B cell (primary cell): ENCODE measurements around the gene CTRB1. TPM values are rescaled to one million over a fixed set of nuclear protein-coding genes. Genes with fewer than 3 reads are reported as not detected.
"Not testable (repeated sequence)": the region's sequence is repeated elsewhere in the genome, so short reads cannot be mapped to it uniquely, and the experiment has no call there.

ENCODE experiments used
- ATAC-seq: fragments of 200-7000 bp; cut with Tn5 transposase; one replicate; pipeline ENCODE4 v1.10.0; 2021; ENCODE audit warnings: low read depth, mild to moderate bottlenecking, moderate number of reproducible peaks, moderate library complexity
- CTCF ChIA-PET: fragments of 350-600 bp; sonication (Branson Sonifier 250); formaldehyde crosslinking; loops from one replicate; lab custom pipeline; 2021; ENCODE audit warnings: antibody characterized with exemption, inconsistent platforms; lab: Charles Lee
- POLR2A ChIA-PET: fragments of 350-600 bp; sonication (Branson Sonifier 250); formaldehyde crosslinking; loops from one replicate; lab custom pipeline; 2021; ENCODE audit warnings: antibody characterized with exemption; lab: Charles Lee
- DNase-seq: peaks from one replicate; pipeline ENCODE4 v3.0.0; 2013
- H2AFZ ChIP-seq: 2 replicates; pipeline ENCODE4 v1.6.1; 2012; ENCODE audit warnings: mild to moderate bottlenecking, low read depth, low read length; ENCODE audit not compliant: insufficient read depth, poor library complexity, severe bottlenecking
- H3K27ac ChIP-seq, 2 donors: 1 replicate in 1 of 2; 2 replicates in 1 of 2; pipeline ENCODE4 v1.5.1; 2012 to 2013; ENCODE audit warnings: low read length in 2 of 2, mild to moderate bottlenecking in 2 of 2, moderate library complexity in 1 of 2
- H3K27me3 ChIP-seq, 4 experiments: fragments of 200-600 bp in 1 of 4; sonication (generic) in 1 of 4; replicated peaks in 1 of 4; 1 replicate in 2 of 4; 2 replicates in 2 of 4; pipeline versions ENCODE4 v1.6.1 to v1.7.0; 2013 to 2016; ENCODE audit warnings: low read length in 3 of 4, mild to moderate bottlenecking in 2 of 4, mixed read lengths in 1 of 4, moderate library complexity in 1 of 4; ENCODE audit not compliant: insufficient read depth in 4 of 4, control insufficient read depth in 3 of 4; ENCODE audit errors: control extremely low read depth in 1 of 4
- H3K36me3 ChIP-seq, 2 experiments: replicated peaks in 1 of 2; 1 replicate in 1 of 2; 2 replicates in 1 of 2; pipeline versions ENCODE4 v1.6.1 to v1.7.1; 2013; ENCODE audit warnings: low read length in 1 of 2; ENCODE audit not compliant: insufficient read depth in 2 of 2, control insufficient read depth in 1 of 2; ENCODE audit errors: control extremely low read depth in 1 of 2, extremely low read depth in 1 of 2
- H3K4me1 ChIP-seq, 2 donors: fragments of 200-600 bp in 1 of 2; sonication (generic) in 1 of 2; 1 replicate in 1 of 2; 2 replicates in 1 of 2; pipeline versions ENCODE4 v1.5.1 to v1.6.1; 2013 to 2017; ENCODE audit warnings: low read length in 2 of 2; ENCODE audit not compliant: control insufficient read depth in 2 of 2, insufficient read depth in 2 of 2
- H3K4me2 ChIP-seq: replicated peaks from 2 replicates; pipeline ENCODE3; 2012; ENCODE audit warnings: mild to moderate bottlenecking, low read depth, low read length; ENCODE audit not compliant: poor library complexity, severe bottlenecking
- H3K4me3 ChIP-seq, 5 experiments: fragments of 200-600 bp in 1 of 5; sonication (generic) in 1 of 5; 1 replicate in 3 of 5; 2 replicates in 2 of 5; pipeline versions ENCODE4 v1.5.1 to v1.7.0; 2011 to 2016; ENCODE audit warnings: low read length in 4 of 5, mild to moderate bottlenecking in 4 of 5, low read depth in 2 of 5, control low read depth in 1 of 5, moderate library complexity in 1 of 5; ENCODE audit not compliant: insufficient read depth in 1 of 5; ENCODE audit errors: control extremely low read depth in 1 of 5, extremely low read depth in 1 of 5
- H3K79me2 ChIP-seq: fragments of 200-600 bp; sonication (generic); one replicate; pipeline ENCODE4 v1.6.0; 2016; ENCODE audit warnings: low read length; ENCODE audit not compliant: control insufficient read depth, insufficient read depth
- H3K9ac ChIP-seq: fragments of 200-600 bp; sonication (generic); 2 replicates; pipeline ENCODE4 v1.6.1; 2017; ENCODE audit warnings: mild to moderate bottlenecking, low read length, moderate library complexity
- H3K9me3 ChIP-seq, 3 donors: one replicate each; pipeline versions ENCODE4 v1.6.1 to v1.7.1; 2013; ENCODE audit warnings: low read length in 2 of 3; ENCODE audit not compliant: control insufficient read depth in 2 of 3, insufficient read depth in 1 of 3; ENCODE audit errors: control extremely low read depth in 1 of 3
- H4K20me1 ChIP-seq: 2 replicates; pipeline ENCODE4 v1.6.0; 2012; ENCODE audit warnings: mild to moderate bottlenecking, low read length; ENCODE audit not compliant: insufficient read depth, control insufficient read depth, poor library complexity, severe bottlenecking
- H3K27ac Mint-ChIP-seq: one replicate; pipeline ENCODE4 v1.8.0; 2021; ENCODE audit warnings: mixed read lengths
- H3K27me3 Mint-ChIP-seq: one replicate; pipeline ENCODE4 v1.8.0; 2021; ENCODE audit warnings: mixed read lengths
- H3K4me1 Mint-ChIP-seq: one replicate; pipeline ENCODE4 v1.8.0; 2021; ENCODE audit warnings: mixed read lengths
- H3K4me3 Mint-ChIP-seq: one replicate; pipeline ENCODE4 v1.8.0; 2021; ENCODE audit warnings: mixed read lengths
- H3K9me3 Mint-ChIP-seq: one replicate; pipeline ENCODE4 v1.8.0; 2022; ENCODE audit warnings: mixed read lengths; ENCODE audit not compliant: insufficient read depth
- EZH2 ChIP-seq: IDR thresholded peaks from 2 replicates; pipeline ENCODE4 v1.6.1; 2012; ENCODE audit warnings: borderline replicate concordance, low read depth, mild to moderate bottlenecking, moderate library complexity, low read length; ENCODE audit not compliant: insufficient read depth, poor library complexity, severe bottlenecking
- WGBS: methylation state at CpG from one replicate; pipeline ENCODE4 v1.1.5; 2013; ENCODE audit warnings: missing lambda C conversion rate; ENCODE audit not compliant: insufficient coverage; 5-methylcytosine and 5-hydroxymethylcytosine counted together
- intact Hi-C: fragments of 100-400 bp; cut with micrococcal nuclease; formaldehyde crosslinking; loops from one replicate; pipeline ENCODE4 v1.10.0; 2022
- polyA plus RNA-seq: library from polyadenylated mRNA; depleted of rRNA; stranded (reverse); fragments of >200 nt; gene quantifications from 2 replicates; pipeline ENCODE4 v1.2.3, GENCODE V29; 2012
- total RNA-seq, 2 donors: library from RNA; stranded (reverse); fragments of 120-200 nt in 1 of 2; gene quantifications; 1 replicate in 1 of 2; 2 replicates in 1 of 2; pipeline versions ENCODE4 v1.2.3 to v1.2.4, GENCODE V29; 2013 to 2022
- TF ChIP-seq, protein P1 (sequence below): fragments of 200-600 bp; IDR thresholded peaks from one replicate; pipeline ENCODE4 v1.8.0; 2022; ENCODE audit warnings: antibody characterized with exemption, mild to moderate bottlenecking

The CTRB1 gene
- total and polyA plus RNA-seq, 2 donors (not counting 1 experiment from before 2014, with no cell fraction given) = not detected

DNA sequence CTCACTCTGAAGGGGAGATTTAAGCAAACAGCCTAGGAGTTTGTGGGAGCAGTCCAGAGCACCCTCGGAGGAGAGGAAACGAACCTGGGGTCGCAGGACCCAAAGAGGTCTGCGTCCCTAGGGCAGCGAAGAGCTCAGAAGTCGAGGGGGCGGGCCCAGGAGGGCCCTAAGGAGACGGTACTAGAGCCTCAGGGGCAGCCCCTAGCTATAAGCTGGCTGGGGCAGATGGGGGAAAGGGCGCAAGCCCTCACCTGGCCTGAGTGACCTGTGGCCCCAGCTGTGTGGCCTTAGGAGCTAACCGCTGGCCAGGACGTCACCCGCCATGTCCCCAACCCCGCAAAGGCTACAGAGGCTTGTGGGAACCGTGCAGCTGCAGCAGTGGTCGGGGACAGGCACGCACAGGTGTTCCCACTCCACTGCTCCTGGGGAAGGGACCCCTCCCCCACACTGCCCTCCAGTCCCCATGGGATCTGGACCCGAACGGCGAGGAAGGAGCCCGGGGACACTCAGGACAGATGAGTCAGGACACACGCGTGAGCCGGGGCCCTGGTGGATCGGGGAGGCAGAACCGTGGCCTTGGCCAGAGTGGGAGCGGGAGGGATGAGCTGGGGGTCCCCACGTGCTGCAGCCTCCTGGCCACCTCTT is 9.8 kb upstream of the CTRB1 start:
- Histone ChIP-seq H3K79me2 (no peaks in the 10 kb centered on the region), H2AFZ (no peak overlapping the region), H3K27ac (no peak overlapping the region), H3K4me3 (no peak overlapping the region), H3K4me1 (no peaks in the 10 kb centered on the region), H4K20me1 (no peaks in the 10 kb centered on the region), H3K4me2 (no peak overlapping the region), H3K27me3 (peaks cover 0 to 10% (median 0%) of the 10 kb centered on the region in 4 experiments), H3K9me3 (peaks cover 0 to 7% (median 0%) of the 10 kb centered on the region in 3 donors), H3K36me3 (no peaks in the 10 kb centered on the region), H3K9ac (no peak overlapping the region)
- WGBS = 83% methylated on average over 25 of the region's 27 CpGs
- H3K4me3 Mint-ChIP-seq = no peak overlapping the region
- no peaks in the 10 kb centered on the region for H3K4me1 Mint-ChIP-seq
- POLR2A ChIA-PET = no interaction called here
- no peak for TF ChIP-seq EZH2
- TF ChIP-seq, protein P1, sequence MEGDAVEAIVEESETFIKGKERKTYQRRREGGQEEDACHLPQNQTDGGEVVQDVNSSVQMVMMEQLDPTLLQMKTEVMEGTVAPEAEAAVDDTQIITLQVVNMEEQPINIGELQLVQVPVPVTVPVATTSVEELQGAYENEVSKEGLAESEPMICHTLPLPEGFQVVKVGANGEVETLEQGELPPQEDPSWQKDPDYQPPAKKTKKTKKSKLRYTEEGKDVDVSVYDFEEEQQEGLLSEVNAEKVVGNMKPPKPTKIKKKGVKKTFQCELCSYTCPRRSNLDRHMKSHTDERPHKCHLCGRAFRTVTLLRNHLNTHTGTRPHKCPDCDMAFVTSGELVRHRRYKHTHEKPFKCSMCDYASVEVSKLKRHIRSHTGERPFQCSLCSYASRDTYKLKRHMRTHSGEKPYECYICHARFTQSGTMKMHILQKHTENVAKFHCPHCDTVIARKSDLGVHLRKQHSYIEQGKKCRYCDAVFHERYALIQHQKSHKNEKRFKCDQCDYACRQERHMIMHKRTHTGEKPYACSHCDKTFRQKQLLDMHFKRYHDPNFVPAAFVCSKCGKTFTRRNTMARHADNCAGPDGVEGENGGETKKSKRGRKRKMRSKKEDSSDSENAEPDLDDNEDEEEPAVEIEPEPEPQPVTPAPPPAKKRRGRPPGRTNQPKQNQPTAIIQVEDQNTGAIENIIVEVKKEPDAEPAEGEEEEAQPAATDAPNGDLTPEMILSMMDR = no peak
- H3K27ac Mint-ChIP-seq = no peak overlapping the region
- H3K9me3 Mint-ChIP-seq = no peaks in the 10 kb centered on the region
- intact Hi-C loops = no loop called here
- CTCF ChIA-PET = interaction anchor here (1.0 kb wide), 1 partner anchor 24 kb away, joined by 6 read pairs; no protein-coding TSS in a partner anchor
- ATAC-seq (no peak), DNase-seq (no peak)
- peaks cover 10% of the 10 kb centered on the region for H3K27me3 Mint-ChIP-seq

- H3K27ac Mint-ChIP-seq, H2AFZ ChIP-seq, H3K4me1 Mint-ChIP-seq, H3K79me2 ChIP-seq, H3K9me3 Mint-ChIP-seq, H3K36me3 ChIP-seq, H3K9ac ChIP-seq, ATAC-seq, H3K27me3 Mint-ChIP-seq, H3K27ac ChIP-seq, H3K4me3 Mint-ChIP-seq, H3K4me1 ChIP-seq, POLR2A ChIA-PET, H3K4me3 ChIP-seq, H4K20me1 ChIP-seq, DNase-seq, H3K27me3 ChIP-seq, H3K4me2 ChIP-seq, intact Hi-C loops, H3K9me3 ChIP-seq: not testable (repeated sequence)
- CTCF ChIA-PET = interaction anchor here (1.0 kb wide), 1 partner anchor 24 kb away, joined by 6 read pairs; no protein-coding TSS in a partner anchor
- WGBS = 92% methylated on average over 3 of the region's 7 CpGs
Measured at GRCh38 chr16:75209514-75209913, 9.3 kb upstream of the CTRB1 start.
